ENCODE measurements around the gene SLC17A7. TPM values are rescaled to one million over a fixed set of nuclear protein-coding genes. Genes with fewer than 3 reads are reported as not detected.
A peak's percentile ranks its signal among the peaks of the same experiment; 100 is the strongest.

The SLC17A7 gene
- total and polyA plus RNA-seq, 2 donors (not counting 1 experiment from before 2014, with no cell fraction given) = 0.60 to 0.89 TPM

GRCh38 chr19:49472936-49473335 lies 31.6 kb upstream of the SLC17A7 start:
- Histone ChIP-seq H3K79me2 (ENCODE audit: control insufficient read depth, insufficient read depth, low read length) (peaks cover 26% of the 10 kb centered on the region), H4K20me1 (ENCODE audit: control insufficient read depth, insufficient read depth, low read length, poor library complexity, severe bottlenecking) (no peaks in the 10 kb centered on the region), H3K36me3 (replicated peaks in 1 of 2; ENCODE audit: control extremely low read depth in 1 of 2, control insufficient read depth in 1 of 2, extremely low read depth in 1 of 2, insufficient read depth in 2 of 2, low read length in 1 of 2) (peaks cover 0 to 6% of the 10 kb centered on the region in 2 experiments), H2AFZ (ENCODE audit: insufficient read depth, low read depth, low read length, poor library complexity, severe bottlenecking) (no peak overlapping the region), H3K4me1 (ENCODE audit: control insufficient read depth in 2 of 2, insufficient read depth in 2 of 2, low read length in 2 of 2) (peaks cover 52 to 79% of the 10 kb centered on the region in 2 donors), H3K9me3 (ENCODE audit: control extremely low read depth in 1 of 3, control insufficient read depth in 2 of 3, insufficient read depth in 1 of 3, low read length in 2 of 3) (peaks cover 0 to 13% (median 0%) of the 10 kb centered on the region in 3 donors), H3K4me3 (ENCODE audit: control extremely low read depth in 1 of 5, extremely low read depth in 1 of 5, insufficient read depth in 1 of 5, low read depth in 2 of 5, low read length in 4 of 5) (no peak overlapping the region), H3K9ac (ENCODE audit: low read length) (no peak overlapping the region), H3K27ac (ENCODE audit: low read length in 2 of 2) (peak overlapping the region; percentile 41 to 81), H3K27me3 (replicated peaks in 1 of 4; ENCODE audit: control extremely low read depth in 1 of 4, control insufficient read depth in 3 of 4, insufficient read depth in 4 of 4, low read length in 3 of 4) (no peaks in the 10 kb centered on the region), H3K4me2 (replicated peaks; ENCODE audit: low read depth, low read length, poor library complexity, severe bottlenecking) (no peak overlapping the region)
- POLR2A ChIA-PET = interaction anchor here (0.5 to 1.8 kb wide), 6 partner anchors 15 to 204 kb away, joined by 3 to 13 read pairs (median 8); partner anchors contain the start of genes PRMT1 and RPS11
- peak overlapping the region; percentile 52 for H3K4me3 Mint-ChIP-seq
- no peaks in the 10 kb centered on the region for H3K27me3 Mint-ChIP-seq
- DNase-seq (no peak), ATAC-seq (ENCODE audit: low read depth) (no peak)
- H3K4me1 Mint-ChIP-seq = peaks cover 63% of the 10 kb centered on the region
- no peaks in the 10 kb centered on the region for H3K9me3 Mint-ChIP-seq (ENCODE audit: insufficient read depth)
- intact Hi-C loops (cut with micrococcal nuclease) = loop anchor here (10.0 kb wide), 1 partner anchor 838 kb away; the partner anchor contains the start of gene DBP
- H3K27ac Mint-ChIP-seq = peak overlapping the region; percentile 97
- CTCF ChIA-PET = interaction anchor here (0.7 to 5.7 kb wide), 22 partner anchors 19 to 251 kb away, joined by 3 to 70 read pairs (median 6); partner anchors contain the start of genes ALDH16A1, NOSIP and PIH1D1
- TF ChIP-seq EZH2 (IDR thresholded peaks at IDR 0.05; ENCODE audit: borderline replicate concordance, insufficient read depth, low read depth, low read length, poor library complexity, severe bottlenecking) (no peak), CTCF (IDR thresholded peaks at IDR 0.05) (no peak)
- WGBS (ENCODE audit: insufficient coverage) = 73% methylated on average over 7 of the region's 9 CpGs

GRCh38 chr19:49470615-49470978 lies 29.3 kb upstream of the SLC17A7 start:
- peaks cover 54% of the 10 kb centered on the region for H3K4me1 Mint-ChIP-seq
- ATAC-seq (ENCODE audit: low read depth) (no peak), DNase-seq (no peak)
- H3K4me2 ChIP-seq (replicated peaks; ENCODE audit: low read depth, low read length, poor library complexity, severe bottlenecking) = peak overlapping the region; percentile 59
- no peaks in the 10 kb centered on the region for H3K27me3 ChIP-seq (replicated peaks in 1 of 4; ENCODE audit: control extremely low read depth in 1 of 4, control insufficient read depth in 3 of 4, insufficient read depth in 4 of 4, low read length in 3 of 4)
- intact Hi-C loops (cut with micrococcal nuclease) = loop anchor here (1.0 to 10.0 kb wide), 3 partner anchors 27 to 836 kb away; partner anchors contain the start of gene DBP
- H3K27ac Mint-ChIP-seq = peak overlapping the region; percentile 98
- peaks cover 22% of the 10 kb centered on the region for H3K79me2 ChIP-seq (ENCODE audit: control insufficient read depth, insufficient read depth, low read length)
- peak overlapping the region; percentile 67 for H3K4me3 Mint-ChIP-seq
- peak overlapping the region; percentile 96 to 98 for H3K27ac ChIP-seq (ENCODE audit: low read length in 2 of 2)
- 37% methylated on average over 5 of the region's 8 CpGs for WGBS (ENCODE audit: insufficient coverage)
- peak overlapping the region; percentile 45 for H3K9ac ChIP-seq (ENCODE audit: low read length)
- H3K9me3 ChIP-seq (ENCODE audit: control extremely low read depth in 1 of 3, control insufficient read depth in 2 of 3, insufficient read depth in 1 of 3, low read length in 2 of 3) = peaks cover 0 to 17% (median 0%) of the 10 kb centered on the region in 3 donors
- H4K20me1 ChIP-seq (ENCODE audit: control insufficient read depth, insufficient read depth, low read length, poor library complexity, severe bottlenecking) = no peaks in the 10 kb centered on the region
- ChIA-PET POLR2A (interaction anchor here (0.6 to 3.5 kb wide), 10 partner anchors 8 to 136 kb away, joined by 3 to 57 read pairs (median 12); partner anchors contain the start of genes ALDH16A1, CD37, PIH1D1 and RPS11), CTCF (interaction anchor here (0.7 to 5.7 kb wide), 33 partner anchors 8 to 372 kb away, joined by 3 to 70 read pairs (median 4); partner anchors contain the start of genes ALDH16A1, CD37, GFY and KASH5)
- no peaks in the 10 kb centered on the region for H3K27me3 Mint-ChIP-seq
- peaks cover 0 to 10% of the 10 kb centered on the region in 2 experiments for H3K36me3 ChIP-seq (replicated peaks in 1 of 2; ENCODE audit: control extremely low read depth in 1 of 2, control insufficient read depth in 1 of 2, extremely low read depth in 1 of 2, insufficient read depth in 2 of 2, low read length in 1 of 2)
- no peak overlapping the region for H2AFZ ChIP-seq (ENCODE audit: insufficient read depth, low read depth, low read length, poor library complexity, severe bottlenecking)
- no peak overlapping the region for H3K4me3 ChIP-seq (ENCODE audit: control extremely low read depth in 1 of 5, extremely low read depth in 1 of 5, insufficient read depth in 1 of 5, low read depth in 2 of 5, low read length in 4 of 5)
- H3K9me3 Mint-ChIP-seq (ENCODE audit: insufficient read depth) = no peaks in the 10 kb centered on the region
- H3K4me1 ChIP-seq (ENCODE audit: control insufficient read depth in 2 of 2, insufficient read depth in 2 of 2, low read length in 2 of 2) = peaks cover 52 to 70% of the 10 kb centered on the region in 2 donors
- TF ChIP-seq CTCF (IDR thresholded peaks at IDR 0.05) (no peak), EZH2 (IDR thresholded peaks at IDR 0.05; ENCODE audit: borderline replicate concordance, insufficient read depth, low read depth, low read length, poor library complexity, severe bottlenecking) (no peak)
